DMS79 treated with DMSO at 0.1 percent for 48 hours (cell line): ENCODE measurements around the gene SFSWAP.
"Not testable (repeated sequence)": the region's sequence is repeated elsewhere in the genome, so short reads cannot be mapped to it uniquely, and the experiment has no call there.

Source experiments
- DNase-seq: peaks from one replicate; lab custom pipeline; 2025; lab: John Stamatoyannopoulos, UW

The SFSWAP gene

DNA sequence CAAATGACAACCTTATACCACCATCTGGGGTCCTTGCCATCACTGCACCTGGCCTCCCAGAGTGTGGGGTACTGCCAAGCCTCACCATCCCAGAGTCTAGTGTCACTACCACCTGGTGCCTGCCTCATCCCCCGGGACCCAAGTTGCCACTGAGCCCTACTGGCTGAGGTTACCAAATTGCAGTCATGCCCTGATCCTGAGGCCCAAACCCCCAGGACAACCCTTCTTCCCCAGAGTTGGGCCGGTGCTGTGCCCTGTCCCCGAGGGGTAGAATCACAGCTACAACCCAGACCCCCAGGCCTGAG, 8.4 kb upstream of the SFSWAP start:
- DNase-seq = no peak

DNA sequence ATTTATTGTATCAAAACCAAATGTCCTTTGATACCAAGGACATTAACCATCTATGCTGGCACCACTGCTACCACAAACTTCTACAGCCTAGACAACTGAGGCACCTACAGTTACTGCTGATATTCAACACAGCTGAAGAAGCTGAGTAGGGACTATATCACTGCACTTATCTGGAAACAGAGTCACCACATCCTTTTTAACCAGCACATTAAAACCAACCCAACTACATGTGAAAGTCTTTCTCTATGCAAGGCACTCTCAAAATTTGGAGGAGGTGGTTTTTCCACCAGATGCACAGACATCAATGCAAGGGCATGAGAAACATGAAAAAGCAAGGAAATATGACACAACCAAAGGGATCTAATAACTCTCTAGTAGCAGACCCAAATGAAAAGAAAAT, 7.7 kb upstream of the SFSWAP start:
- DNase-seq = no peak

DNA sequence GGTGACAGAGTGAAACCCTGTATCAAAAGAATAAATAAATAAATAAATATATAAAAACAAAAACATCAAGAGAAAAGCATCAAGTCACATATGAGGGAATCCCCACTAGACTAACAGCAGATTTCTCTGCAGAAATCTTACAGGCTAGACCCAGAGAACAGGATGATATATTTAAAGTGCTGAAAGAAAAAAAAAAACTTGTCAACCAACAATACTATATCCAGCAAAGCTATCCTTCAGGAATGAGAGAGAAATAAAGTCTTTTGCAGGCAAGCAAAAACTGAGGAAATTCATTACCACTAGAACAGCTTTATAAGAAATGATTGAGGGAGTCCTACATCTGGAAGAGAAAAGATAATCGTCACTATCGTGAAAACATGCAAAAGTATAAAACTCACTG, 6.4 kb upstream of the SFSWAP start:
- DNase-seq = no peak

DNA sequence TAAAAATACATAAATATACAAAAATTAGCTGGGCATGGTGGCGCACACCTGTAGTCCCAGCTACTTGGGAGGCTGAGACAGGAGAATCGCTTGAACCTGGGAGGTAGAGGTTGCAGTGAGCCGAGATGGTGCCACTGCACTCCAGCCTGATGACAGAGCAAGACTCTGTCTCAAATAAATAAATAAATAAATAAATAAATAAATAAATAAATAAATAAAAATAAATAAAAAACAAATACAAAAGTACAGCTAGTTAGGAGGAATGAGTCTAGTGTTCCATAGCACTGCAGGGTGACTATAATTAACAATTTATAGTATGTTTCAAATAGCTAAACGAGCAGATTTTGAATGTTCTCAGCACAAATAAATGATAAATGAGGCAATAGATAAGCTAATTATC, 4.2 kb upstream of the SFSWAP start:
- DNase-seq = not testable (repeated sequence)

DNA sequence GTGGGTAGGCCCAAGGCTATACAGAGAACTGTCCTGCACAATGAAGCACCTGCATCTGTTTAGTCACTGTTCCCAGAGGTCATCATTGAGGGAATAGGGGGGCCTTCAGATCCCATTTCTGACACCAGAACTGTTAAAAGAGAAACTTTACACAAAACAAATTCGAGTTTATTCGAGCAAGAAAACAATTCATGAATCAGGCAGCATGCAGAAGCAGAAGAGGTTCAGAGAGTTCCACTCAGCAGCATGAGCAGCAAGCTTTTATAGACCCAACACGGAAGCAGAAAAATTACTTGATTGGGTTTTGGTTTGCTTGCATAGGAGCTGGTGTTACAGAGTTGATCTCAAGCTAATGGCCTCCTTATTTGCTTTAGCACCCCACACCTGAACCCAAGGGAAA, 1.7 kb upstream of the SFSWAP start:
- no peak for DNase-seq

DNA sequence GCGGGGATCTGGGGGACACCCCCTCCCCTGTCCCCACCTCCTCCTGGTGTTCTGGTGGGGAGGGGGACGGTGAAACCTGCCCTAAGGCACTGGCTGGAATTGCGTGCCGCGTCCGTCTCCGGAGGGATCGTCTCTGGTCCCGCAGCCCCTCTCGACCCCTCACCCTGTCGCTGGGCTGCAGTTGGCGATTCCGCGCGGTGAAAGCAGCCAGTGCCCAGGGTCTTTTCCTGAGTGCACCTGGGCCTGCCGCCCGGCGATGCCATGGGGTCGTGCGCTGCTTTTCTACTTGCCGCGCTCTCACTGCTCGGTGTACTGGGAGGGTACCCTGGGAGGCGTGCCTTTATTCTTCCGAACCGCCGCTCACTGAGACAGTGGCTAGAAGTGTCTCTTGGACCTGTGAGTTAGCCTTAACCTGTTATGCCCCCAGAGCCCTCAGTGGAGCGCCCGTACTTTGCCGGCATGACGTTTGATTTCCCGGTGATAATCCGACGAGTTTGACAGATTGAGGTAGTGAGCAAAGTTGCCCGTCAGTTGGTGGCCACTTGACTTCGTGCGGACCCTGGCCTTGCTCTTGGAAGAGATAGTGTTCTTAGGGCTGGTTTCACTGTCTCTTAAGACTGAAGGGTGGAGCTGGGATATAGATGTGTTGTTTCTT, 788 bp downstream of the SFSWAP start:
- DNase-seq = no peak

DNA sequence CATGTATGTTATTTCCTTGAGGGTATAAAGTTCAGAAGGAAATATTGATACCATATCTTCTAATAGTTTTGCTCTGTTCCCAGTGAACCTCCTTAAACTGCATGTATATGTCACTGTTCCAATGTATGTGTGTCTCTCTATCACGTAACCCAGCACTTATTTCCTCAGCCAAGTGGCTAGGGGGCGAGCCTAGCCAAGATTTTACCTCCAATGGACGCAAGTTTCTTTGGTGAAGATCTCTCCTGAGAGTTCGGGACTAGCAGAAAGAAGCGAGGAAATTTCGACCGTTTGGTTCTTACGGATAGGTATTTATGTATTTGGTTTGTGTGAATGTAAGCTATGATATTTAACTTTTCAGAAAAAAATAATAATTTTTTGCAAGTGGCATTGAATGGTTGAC, 2.5 kb downstream of the SFSWAP start:
- DNase-seq = no peak

DNA sequence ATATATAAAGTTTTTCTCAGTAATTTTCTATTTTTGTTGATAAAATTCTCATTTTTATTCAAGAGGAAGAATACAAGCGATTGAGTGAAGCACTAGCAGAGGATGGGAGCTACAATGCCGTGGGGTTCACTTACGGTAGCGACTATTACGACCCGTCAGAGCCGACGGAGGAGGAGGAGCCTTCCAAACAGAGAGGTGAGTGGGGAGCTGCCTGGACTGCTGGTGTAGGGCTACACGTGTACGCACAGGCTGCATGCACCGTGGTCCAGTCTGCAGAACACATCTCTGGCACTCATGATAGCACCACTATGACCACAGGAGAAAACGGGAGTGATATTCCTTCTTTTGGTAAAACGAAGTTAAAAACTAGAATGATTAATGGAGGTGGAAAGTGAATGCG, 3.9 kb downstream of the SFSWAP start:
- no peak for DNase-seq

DNA sequence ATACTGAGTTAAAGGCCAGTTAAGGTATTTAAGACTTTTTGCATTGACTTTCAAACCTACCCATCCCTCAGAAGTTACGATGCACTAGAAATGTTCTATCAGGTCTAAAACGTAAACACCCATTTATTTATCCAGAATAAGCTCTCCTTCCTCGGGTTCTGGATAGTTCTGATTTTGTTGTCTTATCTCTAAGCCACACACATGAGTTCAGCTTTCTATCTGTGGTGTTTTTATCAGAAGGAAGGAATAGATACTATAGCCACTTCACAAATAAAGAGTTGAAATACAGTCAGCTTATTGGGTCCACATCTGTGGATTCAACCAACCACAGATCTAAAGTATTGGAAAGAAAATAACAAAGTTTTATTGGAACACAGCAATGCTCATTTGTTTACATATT, 5.4 kb downstream of the SFSWAP start:
- DNase-seq = no peak

DNA sequence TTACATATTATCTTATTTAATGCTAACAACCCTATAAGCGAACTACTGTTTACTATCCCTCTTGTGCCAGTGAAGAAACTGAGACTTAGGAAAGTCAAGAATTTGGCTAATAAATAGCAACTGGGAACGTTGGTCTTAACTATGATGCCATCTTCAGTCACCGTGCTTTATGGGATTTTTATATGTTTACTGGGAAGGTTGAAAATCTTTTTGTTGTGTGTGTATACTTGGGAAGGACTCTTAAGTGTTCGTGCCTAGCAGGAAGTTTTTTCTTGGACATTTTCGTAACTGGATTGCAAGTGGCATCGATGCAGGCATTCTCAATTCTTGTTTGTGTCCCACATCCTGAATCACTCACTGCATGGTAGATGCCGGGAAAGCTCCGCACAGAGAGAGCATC, 9.4 kb downstream of the SFSWAP start:
- DNase-seq = no peak

DNA sequence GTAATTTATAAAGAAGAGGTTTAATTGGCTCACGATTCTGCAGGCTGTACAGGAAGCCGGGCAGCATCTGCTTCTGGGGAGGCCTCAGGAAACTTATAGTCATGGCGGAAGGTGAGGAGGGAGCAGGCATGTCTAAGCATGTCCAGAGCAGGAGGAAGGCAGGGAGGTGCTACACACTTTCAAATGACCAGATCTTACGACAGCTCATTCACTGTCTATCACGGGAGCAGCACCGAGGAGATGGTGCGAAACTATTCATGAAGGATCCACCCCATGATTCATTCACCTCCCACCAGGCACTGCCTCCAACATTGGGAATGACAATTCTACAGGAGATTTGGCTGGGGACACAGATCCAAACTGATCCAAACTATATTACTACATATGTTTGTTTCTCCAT, 10.0 kb downstream of the SFSWAP start:
- no peak for DNase-seq

DNA sequence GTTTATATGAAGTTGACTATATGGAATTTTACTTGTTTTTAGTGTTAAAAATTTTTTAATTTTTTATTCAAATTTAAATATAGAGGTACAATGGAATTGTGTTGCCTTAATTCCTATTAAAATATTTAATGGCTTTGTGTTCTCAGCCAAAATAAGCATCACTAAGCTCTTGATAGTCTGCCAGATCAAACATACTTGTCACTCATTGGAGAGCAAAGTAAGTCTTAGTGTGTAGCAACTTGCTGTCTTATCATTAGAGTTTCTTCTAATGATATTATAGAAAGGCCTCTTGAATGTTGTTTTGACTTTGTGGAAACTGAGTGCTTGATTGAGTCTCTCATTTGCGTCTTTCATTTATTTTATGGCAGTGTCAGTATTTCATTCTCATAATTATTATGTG, 10.7 kb downstream of the SFSWAP start:
- no peak for DNase-seq

DNA sequence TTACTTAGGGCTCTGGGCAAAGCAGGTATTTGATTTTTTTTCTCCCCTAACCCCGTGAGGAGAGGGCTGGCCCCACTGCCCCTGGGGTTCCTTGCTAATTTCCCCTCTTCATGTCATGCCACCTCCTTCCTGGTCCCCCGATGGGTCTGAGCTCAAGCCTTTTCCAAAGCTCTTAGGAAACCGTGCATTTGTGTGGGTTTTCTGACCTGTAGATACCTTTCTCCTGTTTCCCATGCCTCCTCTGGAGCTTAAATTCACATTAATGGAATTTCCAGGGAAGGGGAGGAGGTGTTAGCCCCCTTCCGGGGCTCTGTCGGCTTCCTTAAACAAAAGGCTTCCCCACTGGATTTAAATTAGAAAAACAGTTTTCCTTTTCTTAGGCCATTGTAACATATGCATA, 12.6 kb downstream of the SFSWAP start:
- DNase-seq = no peak

DNA sequence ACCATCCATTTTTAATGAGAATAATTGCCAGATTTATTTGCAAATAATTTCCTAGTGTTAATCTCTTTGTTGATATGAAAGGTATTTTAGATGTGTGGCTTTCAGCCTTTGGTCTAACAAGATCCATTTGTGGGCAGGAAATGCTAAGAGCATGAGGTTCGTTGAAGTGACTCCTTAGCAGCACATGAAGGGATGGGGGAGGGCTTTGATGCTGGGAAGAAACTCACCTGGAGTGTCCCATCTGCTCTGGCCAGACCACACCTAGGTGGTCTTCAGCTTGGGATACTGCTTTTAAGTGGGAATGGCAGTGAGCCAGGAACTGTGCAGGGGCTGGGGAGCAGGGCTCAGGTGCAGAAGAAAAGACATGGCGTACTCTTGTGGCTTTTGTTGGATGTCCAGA, 13.6 kb downstream of the SFSWAP start:
- DNase-seq = no peak

DNA sequence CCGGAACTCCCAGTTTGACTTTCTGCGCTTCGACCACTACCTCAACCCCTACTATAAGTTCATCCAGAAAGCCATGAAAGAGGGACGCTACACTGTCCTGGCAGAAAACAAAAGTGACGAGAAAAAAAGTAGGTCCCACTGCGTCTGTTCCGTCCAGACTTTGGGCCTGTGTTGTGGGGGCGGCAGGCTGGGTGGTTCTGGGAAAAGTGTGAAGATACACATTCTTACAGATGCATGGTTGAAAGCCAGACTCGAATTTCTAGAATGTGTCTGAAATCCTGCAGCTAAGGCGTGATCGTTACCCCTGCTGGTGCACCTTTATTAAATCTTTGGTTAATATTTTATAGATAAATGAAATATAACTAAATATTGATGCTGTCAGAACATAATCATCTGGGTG, 14.6 kb downstream of the SFSWAP start:
- no peak for DNase-seq

DNA sequence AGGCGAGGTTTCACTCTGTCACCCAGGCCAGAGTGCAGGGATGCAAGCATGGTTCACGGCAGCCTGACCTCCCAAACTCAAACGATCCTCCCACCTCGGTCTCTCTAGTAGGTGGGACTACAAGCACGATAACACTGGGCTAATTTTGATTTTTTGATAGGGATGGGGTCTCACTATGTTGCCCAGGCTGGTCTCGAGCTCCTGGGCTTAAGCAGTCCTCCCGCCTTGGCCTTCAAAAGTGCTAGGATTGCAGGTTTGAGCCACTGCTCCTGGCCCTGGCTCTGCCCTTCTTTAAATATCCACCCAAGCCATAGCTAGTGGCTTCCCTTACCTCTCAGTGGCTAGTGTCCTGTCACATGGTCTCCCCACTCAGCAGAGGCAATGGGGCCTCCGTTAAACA, 17.8 kb downstream of the SFSWAP start:
- DNase-seq = no peak

DNA sequence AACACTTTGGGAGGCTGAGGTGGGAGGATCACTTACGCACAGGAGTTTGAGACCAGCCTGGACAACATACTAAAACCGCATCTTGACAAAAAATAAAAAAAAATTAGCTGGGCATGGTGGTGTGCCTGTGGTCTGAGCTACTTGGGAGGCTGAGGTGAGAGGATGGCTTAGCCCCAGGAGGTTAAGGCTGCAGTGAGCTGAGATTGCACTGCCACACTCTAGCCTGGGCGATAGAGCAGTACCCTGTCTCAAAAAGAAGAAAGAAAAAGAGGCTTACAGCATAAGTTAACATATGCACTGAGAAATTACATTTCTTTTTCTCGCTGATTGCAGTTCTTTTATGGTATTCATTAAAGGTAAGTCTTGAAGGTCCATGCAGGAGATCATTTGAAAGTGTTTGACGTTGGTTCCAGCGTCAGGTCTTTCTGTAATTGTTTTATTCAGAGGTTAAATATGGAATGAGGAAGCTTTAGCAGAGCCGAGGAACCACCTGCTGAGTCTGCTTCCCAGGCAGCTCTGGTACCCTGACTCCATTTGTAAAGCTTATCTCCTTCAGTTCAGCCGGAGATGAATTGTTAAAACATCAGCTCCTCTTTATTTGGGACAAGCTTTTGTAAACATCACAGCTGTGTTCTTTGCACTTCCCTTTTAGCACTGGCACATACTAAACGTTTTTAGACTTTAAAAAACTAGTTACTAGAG, 18.5 kb downstream of the SFSWAP start:
- DNase-seq = no peak

DNA sequence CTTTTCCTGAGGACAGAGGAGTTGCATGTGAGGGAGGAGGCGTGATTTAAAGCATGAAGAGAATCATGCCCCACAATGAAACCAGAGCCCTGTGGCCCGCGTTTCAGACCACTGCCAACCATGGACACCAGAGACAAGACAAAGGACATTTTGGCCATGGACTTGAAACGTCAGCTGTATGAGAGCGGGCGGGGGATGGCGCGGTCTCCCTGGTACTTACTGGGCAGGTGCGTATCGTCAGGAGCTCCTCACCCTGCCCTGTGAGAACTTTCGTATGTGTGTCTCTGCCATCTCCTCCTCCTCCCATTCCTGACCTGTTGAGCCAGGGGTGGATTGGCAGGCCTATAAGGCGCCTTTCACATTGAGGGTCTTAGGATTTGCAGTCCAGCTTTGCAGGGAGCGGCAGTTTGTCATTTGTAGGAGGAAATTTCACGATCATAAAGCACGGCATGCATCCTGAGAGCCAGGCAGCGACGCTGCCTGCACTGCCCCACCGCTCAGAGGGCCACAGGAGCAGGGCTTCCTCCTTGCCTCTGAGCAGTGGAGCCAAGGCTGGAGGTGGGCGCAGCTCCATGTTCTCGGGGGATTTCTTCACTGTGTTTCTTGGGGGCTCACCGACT, 22.2 kb downstream of the SFSWAP start:
- DNase-seq = no peak

DNA sequence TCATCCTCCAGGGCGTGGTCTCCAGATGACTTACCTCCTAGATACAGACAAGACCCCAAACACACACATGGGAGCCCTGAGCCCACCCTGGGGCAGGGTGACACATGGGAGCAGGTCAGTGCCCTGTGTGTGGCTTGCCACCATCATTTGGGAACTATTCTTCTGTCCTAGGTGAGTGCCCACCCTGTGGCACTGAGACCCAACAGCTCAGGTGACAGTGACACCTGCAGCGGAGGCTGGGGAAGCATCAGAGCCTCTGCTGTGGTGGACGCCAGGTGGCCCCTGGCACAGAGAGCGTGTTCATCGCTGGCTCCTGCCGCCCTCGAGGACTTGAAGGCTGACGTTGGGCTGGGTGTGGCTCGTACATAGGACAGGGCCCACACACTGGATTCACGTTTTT, 23.0 kb downstream of the SFSWAP start:
- DNase-seq = no peak

DNA sequence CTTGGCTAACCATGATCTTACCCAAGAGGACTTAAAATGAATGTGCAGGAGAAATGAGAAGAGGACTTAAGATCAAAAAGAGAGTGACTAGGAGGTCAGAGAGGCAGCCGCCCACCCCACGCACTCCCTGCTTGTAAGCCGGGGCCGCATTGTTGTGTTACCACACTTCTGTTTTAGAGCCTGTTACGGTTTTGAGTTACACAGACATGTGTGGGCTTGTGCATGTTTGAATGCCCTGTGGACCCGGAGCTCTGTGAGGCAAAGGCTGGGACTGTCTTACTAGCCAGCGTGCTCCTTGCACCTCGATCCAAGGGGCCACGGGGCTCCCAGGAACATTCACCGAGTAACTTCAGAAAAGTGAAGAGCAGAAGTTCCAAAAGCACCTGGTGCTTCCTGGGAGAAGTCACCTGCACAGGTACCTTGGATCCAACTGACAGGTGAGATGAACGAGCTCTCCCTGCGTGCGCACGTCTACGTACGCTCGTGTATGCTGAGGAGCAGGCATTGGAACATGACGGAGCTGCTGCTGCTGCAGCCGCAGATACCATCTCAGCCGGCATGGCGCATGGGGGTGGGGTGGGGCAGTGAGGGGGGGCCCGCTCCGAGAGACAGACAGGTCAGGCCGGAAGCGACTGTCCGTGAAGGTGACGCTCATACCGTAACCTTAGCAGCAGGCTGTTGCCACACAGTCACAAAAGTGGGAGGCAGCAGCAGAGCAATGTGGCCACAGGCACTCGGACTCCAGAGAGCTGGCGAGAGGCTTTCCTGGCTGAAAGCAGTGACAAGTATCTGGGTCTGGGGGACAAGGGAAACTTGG, 23.7 kb downstream of the SFSWAP start:
- no peak for DNase-seq

DNA sequence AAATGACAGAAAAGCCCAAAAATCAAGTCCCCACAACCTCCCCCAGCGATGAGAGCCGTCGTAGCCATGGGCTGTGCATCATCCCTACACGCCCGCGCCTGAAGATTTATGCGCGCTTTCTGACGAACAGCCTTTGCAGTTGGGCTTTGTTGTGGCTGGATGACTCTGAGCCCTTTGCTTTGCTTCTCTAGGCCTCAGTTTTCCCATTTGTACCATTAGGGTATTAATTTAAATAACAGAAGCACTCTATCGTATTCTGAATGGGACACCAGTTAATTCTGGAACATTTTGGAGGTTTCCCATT, 24.2 kb downstream of the SFSWAP start:
- DNase-seq = no peak

DNA sequence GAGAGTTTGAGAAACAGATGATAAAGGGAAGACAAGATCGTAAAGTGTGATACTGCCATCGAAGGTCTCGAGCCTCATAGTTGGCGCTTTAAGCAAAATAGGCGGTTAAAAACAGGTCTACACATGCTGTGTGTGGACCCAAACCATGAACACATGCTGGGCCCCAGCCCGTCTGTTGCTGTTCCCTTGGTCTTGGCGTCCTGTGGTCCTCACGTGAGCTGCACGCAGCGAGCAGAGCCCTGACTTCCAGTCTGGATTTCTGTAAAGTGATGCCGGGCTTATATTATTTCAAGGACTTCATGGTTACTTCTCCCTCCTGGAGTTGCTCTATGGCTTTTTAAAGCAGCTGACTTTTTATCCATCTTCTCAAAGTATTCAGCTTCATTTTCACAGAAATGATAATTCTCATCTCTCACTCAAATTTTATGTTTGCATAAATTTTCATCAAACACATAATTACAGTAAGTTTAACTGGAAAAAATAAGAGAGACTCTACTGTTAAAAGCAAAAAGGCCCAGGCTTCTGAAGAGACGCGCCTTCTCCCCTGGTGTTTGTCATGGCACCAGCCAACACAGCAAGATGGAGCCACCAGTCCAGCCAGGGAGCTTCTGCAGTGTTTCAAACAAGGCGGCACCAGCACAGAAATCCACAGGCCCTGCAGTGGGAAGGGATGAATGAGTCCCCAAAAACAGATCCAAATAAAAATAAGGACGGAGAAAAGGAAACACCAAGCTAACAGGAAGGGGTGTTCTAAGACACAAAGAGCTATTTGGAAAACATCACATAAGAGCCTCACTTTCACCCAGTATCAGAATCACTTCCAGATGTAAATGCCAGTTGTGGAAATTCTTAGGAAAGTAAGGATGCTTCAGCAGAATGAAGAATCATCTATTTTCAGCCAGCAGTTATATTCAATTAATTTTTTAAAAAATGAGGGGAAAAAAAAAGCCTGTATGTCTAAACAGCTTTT, 24.9 kb downstream of the SFSWAP start:
- DNase-seq = no peak
